GM23338 (cell line): ENCODE data around the gene ABCC1. TPM values are rescaled to one million over a fixed set of nuclear protein-coding genes. Genes with fewer than 3 reads are reported as not detected.

Experiments used
- ATAC-seq: fragments of 200-7000 bp; cut with Tn5 transposase; 3 replicates; pipeline ENCODE4 v1.9.1; 2020
- DNase-seq: peaks from one replicate; pipeline ENCODE4 v3.0.0-alpha.2; 2015; ENCODE audit warnings: low spot score
- H2AFZ ChIP-seq: fragments of 200-600 bp; sonication (generic); 2 replicates; pipeline ENCODE4 v1.8.0; 2016; ENCODE audit warnings: antibody characterized with exemption, mild to moderate bottlenecking, moderate library complexity
- H3F3A ChIP-seq: fragments of 200-600 bp; sonication (generic); replicated peaks from 2 replicates; pipeline ENCODE4 v1.8.0; 2017; ENCODE audit warnings: antibody characterized with exemption, mixed run types, low read depth
- H3K27ac ChIP-seq: fragments of 200-600 bp; sonication (generic); 2 replicates; pipeline ENCODE4 v1.6.1; 2016; ENCODE audit warnings: low read depth
- H3K27me3 ChIP-seq: fragments of 200-600 bp; sonication (generic); 2 replicates; pipeline ENCODE4 v1.8.0; 2016; ENCODE audit warnings: mild to moderate bottlenecking, mixed run types, moderate library complexity; ENCODE audit not compliant: insufficient read depth
- H3K36me3 ChIP-seq: fragments of 200-600 bp; sonication (generic); 2 replicates; pipeline ENCODE4 v1.8.0; 2016; ENCODE audit warnings: mild to moderate bottlenecking; ENCODE audit not compliant: insufficient read depth
- H3K4me1 ChIP-seq: fragments of 200-600 bp; sonication (generic); 2 replicates; pipeline ENCODE4 v1.8.0; 2016; ENCODE audit warnings: mild to moderate bottlenecking, moderate library complexity; ENCODE audit not compliant: insufficient read depth
- H3K4me2 ChIP-seq: fragments of 200-600 bp; sonication (generic); 2 replicates; pipeline ENCODE4 v1.7.1; 2017; ENCODE audit warnings: mixed run types
- H3K4me3 ChIP-seq: fragments of 200-600 bp; sonication (generic); 2 replicates; pipeline ENCODE4 v1.6.1; 2016; ENCODE audit warnings: mixed run types
- H3K79me2 ChIP-seq: fragments of 200-600 bp; sonication (generic); replicated peaks from 2 replicates; pipeline ENCODE4 v1.8.0; 2017; ENCODE audit warnings: mild to moderate bottlenecking; ENCODE audit not compliant: insufficient read depth
- H3K9me2 ChIP-seq: fragments of 200-600 bp; sonication (generic); 2 replicates; pipeline ENCODE4 v1.8.0; 2017; ENCODE audit not compliant: insufficient read depth
- H4K20me1 ChIP-seq: fragments of 200-600 bp; sonication (generic); replicated peaks from 2 replicates; pipeline ENCODE4 v1.8.0; 2017; ENCODE audit warnings: mild to moderate bottlenecking; ENCODE audit not compliant: insufficient read depth
- H3K27ac Mint-ChIP-seq: 2 replicates; pipeline ENCODE4 v1.8.0; 2020; ENCODE audit warnings: inconsistent platforms, mild to moderate bottlenecking, moderate library complexity, mixed read lengths
- H3K27me3 Mint-ChIP-seq: 3 replicates; pipeline ENCODE4 v1.8.0; 2022; ENCODE audit warnings: low read depth, mild to moderate bottlenecking, moderate library complexity, mixed read lengths, inconsistent platforms; ENCODE audit not compliant: insufficient read depth, poor library complexity
- H3K36me3 Mint-ChIP-seq: 3 replicates; pipeline ENCODE4 v1.8.0; 2021; ENCODE audit warnings: low read depth, mild to moderate bottlenecking, inconsistent platforms, moderate library complexity, mixed read lengths
- H3K4me1 Mint-ChIP-seq: 3 replicates; pipeline ENCODE4 v1.8.0; 2020; ENCODE audit warnings: mild to moderate bottlenecking, inconsistent platforms, mixed read lengths
- H3K4me3 Mint-ChIP-seq: 3 replicates; pipeline ENCODE4 v1.8.0; 2021; ENCODE audit warnings: moderate library complexity, mild to moderate bottlenecking, inconsistent platforms, mixed read lengths
- H3K9me3 Mint-ChIP-seq: 3 replicates; pipeline ENCODE4 v1.8.0; 2020; ENCODE audit warnings: moderate library complexity, mild to moderate bottlenecking, inconsistent platforms, mixed read lengths
- CREB1 ChIP-seq: fragments of 250-450 bp; sonication (Bioruptor Pico); IDR thresholded peaks from 2 replicates; pipeline ENCODE4 v1.5.0; 2020; ENCODE audit warnings: low read depth, mild to moderate bottlenecking, moderate library complexity
- CTCF ChIP-seq, 2 experiments: fragments of 200-600 bp in 1 of 2; sonication (generic) in 1 of 2; conservative IDR thresholded peaks; 2 replicates each; pipeline versions ENCODE4 v1.5.1 to v1.6.1; 2016 to 2017; ENCODE audit warnings: antibody characterized with exemption in 2 of 2, low read depth in 2 of 2, mild to moderate bottlenecking in 2 of 2, moderate library complexity in 1 of 2
- ETS1 ChIP-seq: IDR thresholded peaks from 2 replicates; pipeline ENCODE4 v1.6.1; 2016; ENCODE audit warnings: antibody characterized with exemption
- EZH2 ChIP-seq: fragments of 200-600 bp; sonication (generic); IDR thresholded peaks from one replicate; pipeline ENCODE4 v1.8.0; 2017; ENCODE audit warnings: antibody characterized with exemption, mild to moderate bottlenecking, low read depth; ENCODE audit not compliant: unreplicated experiment
- EZH2phosphoT487 ChIP-seq: fragments of 200-600 bp; sonication (generic); IDR thresholded peaks from one replicate; pipeline ENCODE4 v1.8.1; 2018; ENCODE audit warnings: antibody characterized with exemption; ENCODE audit not compliant: unreplicated experiment
- JUNB ChIP-seq: IDR thresholded peaks from one replicate; pipeline ENCODE4 v1.6.1; 2016; ENCODE audit warnings: antibody characterized with exemption; ENCODE audit not compliant: unreplicated experiment
- NANOG ChIP-seq: IDR thresholded peaks from 2 replicates; pipeline ENCODE4 v1.6.1; 2016; ENCODE audit warnings: antibody characterized with exemption, borderline replicate concordance
- REST ChIP-seq: IDR thresholded peaks from one replicate; pipeline ENCODE4 v1.6.1; 2018; ENCODE audit warnings: antibody characterized with exemption; ENCODE audit not compliant: unreplicated experiment
- STAT1 ChIP-seq: IDR thresholded peaks from one replicate; pipeline ENCODE4 v1.6.1; 2016; ENCODE audit warnings: antibody characterized with exemption; ENCODE audit not compliant: unreplicated experiment
- ZNF114 ChIP-seq: fragments of 250-450 bp; sonication (Bioruptor Pico); IDR thresholded peaks from 2 replicates; pipeline ENCODE4 v1.5.0; 2020; ENCODE audit warnings: mild to moderate bottlenecking, moderate library complexity
- polyA plus RNA-seq: library from polyadenylated mRNA; unstranded; fragments of >200 nt; fragmentation: Nextera tagmentation; extraction: Ambion mirVana; gene quantifications from 2 replicates; pipeline ENCODE4 v1.2.1, GENCODE V29; 2016
- total RNA-seq: library from RNA; depleted of rRNA; stranded (reverse); fragments of >200 nt; shearing (Covaris generic); gene quantifications from 2 replicates; pipeline ENCODE4 v1.2.3, GENCODE V29; 2014

The ABCC1 gene
- total and polyA plus RNA-seq, 2 experiments from 2014 or later: 11.0 to 46.6 TPM

DNA sequence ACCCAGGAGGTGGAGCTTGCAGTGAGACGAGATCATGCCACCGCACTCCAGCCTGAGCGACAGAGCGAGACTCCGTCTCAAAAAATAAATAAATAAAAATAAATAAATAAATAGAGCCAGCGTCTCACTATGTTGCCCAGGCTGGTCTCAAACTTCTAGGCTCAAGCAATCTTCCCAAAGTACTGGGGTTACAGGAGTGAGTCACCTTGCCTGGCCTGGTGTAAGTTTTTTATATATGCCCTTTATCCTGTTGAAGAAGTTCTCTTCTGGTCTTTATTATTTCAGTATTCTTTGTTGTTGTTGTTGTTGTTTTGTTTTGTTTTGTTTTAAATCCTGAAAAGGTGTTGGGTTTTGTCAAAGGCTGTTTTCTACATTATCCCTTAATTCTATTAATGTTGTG lies 30.1 kb upstream of the ABCC1 start (continued):
- no peak for TF ChIP-seq CTCF (conservative IDR thresholded peaks at IDR 0.05; ENCODE audit: low read depth in 2 of 2)

- no peaks in the 10 kb centered on the region; the same call in 1 of the 2 replicates for H3K4me1 ChIP-seq
- H3K79me2 ChIP-seq: no peaks in the 10 kb centered on the region
- H3K27ac ChIP-seq: no peak overlapping the region
- Mint-ChIP-seq H3K4me3 (no peak overlapping the region), H3K36me3 (no peaks in the 10 kb centered on the region), H3K27me3 (peaks cover 5% of the 10 kb centered on the region), H3K9me3 (no peaks in the 10 kb centered on the region), H3K27ac (no peak overlapping the region), H3K4me1 (no peaks in the 10 kb centered on the region)
- H3K9me2 ChIP-seq: no peaks in the 10 kb centered on the region
- H3K27me3 ChIP-seq: no peaks in the 10 kb centered on the region
- no peak overlapping the region for H3K4me2 ChIP-seq
- DNase-seq (no peak), ATAC-seq (no peak)
- H2AFZ ChIP-seq: no peak overlapping the region
- H3K4me3 ChIP-seq: no peak overlapping the region
- TF ChIP-seq JUNB (no peak), STAT1 (no peak), REST (no peak)
- H4K20me1 ChIP-seq: no peaks in the 10 kb centered on the region
- H3F3A ChIP-seq: no peaks in the 10 kb centered on the region
- H3K36me3 ChIP-seq: no peaks in the 10 kb centered on the region
These were observed 24.4 kb upstream of the ABCC1 start for GRCh38 chr16:15924996-15925395.

DNA sequence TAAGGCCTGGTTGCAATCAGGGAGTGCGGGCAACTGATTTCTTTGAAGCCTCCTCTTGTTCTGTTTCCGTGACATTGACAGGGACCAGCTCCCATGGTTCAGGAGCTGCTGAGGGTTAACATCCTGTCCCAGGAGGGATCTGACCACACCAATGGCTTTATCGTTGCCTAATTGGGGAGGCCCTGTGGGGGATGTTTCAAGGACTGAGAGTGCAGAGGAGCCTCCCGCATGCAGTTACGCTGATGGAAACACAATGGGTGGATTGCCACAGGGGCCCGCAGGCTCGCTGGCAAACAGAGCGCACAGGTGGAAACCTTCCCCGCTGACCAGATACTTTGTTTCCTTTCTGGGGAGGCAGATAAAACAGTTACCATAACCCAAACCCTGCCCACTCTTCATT lies 23.8 kb upstream of the ABCC1 start:
- Mint-ChIP-seq H3K27ac (no peak overlapping the region), H3K4me3 (no peak overlapping the region), H3K4me1 (no peaks in the 10 kb centered on the region), H3K27me3 (peaks cover 5% of the 10 kb centered on the region), H3K9me3 (no peaks in the 10 kb centered on the region), H3K36me3 (no peaks in the 10 kb centered on the region)
- H3K4me1 ChIP-seq: no peaks in the 10 kb centered on the region; the same call in 1 of the 2 replicates
- no peak overlapping the region for H3K4me2 ChIP-seq
- H3K4me3 ChIP-seq: no peak overlapping the region
- no peaks in the 10 kb centered on the region for H3K9me2 ChIP-seq
- no peaks in the 10 kb centered on the region for H3K79me2 ChIP-seq
- no peaks in the 10 kb centered on the region for H3F3A ChIP-seq
- peak overlapping the region; percentile 97 for H2AFZ ChIP-seq
- H3K27ac ChIP-seq: no peak overlapping the region
- no peaks in the 10 kb centered on the region for H3K27me3 ChIP-seq
- H4K20me1 ChIP-seq: no peaks in the 10 kb centered on the region
- H3K36me3 ChIP-seq: no peaks in the 10 kb centered on the region
- peak; percentile 8 for DNase-seq
- peak; percentile 75 for ATAC-seq
- TF ChIP-seq ETS1: no peak
- TF ChIP-seq REST: no peak
- no peak for TF ChIP-seq EZH2
- no peak for TF ChIP-seq CTCF (conservative IDR thresholded peaks at IDR 0.05; ENCODE audit: low read depth in 2 of 2)
- no peak for TF ChIP-seq ZNF114
- no peak for TF ChIP-seq JUNB
- TF ChIP-seq STAT1: no peak
- TF ChIP-seq EZH2phosphoT487: no peak
- no peak for TF ChIP-seq CREB1 (CRISPR knock-in tag)
- no peak for TF ChIP-seq NANOG
